HG02938 (cell line): Measurements from ENCODE around the gene KRTAP4-16.
"Not testable (repeated sequence)": the region's sequence is repeated elsewhere in the genome, so short reads cannot be mapped to it uniquely, and the experiment has no call there.

ENCODE experiments used
- ATAC-seq: cut with Tn5 transposase; IDR thresholded peaks from one replicate; pipeline ENCODE4 v1.9.1; 2021; ENCODE audit warnings: mild to moderate bottlenecking, moderate library complexity; ENCODE audit not compliant: unreplicated experiment

KRTAP4-16 gene

DNA sequence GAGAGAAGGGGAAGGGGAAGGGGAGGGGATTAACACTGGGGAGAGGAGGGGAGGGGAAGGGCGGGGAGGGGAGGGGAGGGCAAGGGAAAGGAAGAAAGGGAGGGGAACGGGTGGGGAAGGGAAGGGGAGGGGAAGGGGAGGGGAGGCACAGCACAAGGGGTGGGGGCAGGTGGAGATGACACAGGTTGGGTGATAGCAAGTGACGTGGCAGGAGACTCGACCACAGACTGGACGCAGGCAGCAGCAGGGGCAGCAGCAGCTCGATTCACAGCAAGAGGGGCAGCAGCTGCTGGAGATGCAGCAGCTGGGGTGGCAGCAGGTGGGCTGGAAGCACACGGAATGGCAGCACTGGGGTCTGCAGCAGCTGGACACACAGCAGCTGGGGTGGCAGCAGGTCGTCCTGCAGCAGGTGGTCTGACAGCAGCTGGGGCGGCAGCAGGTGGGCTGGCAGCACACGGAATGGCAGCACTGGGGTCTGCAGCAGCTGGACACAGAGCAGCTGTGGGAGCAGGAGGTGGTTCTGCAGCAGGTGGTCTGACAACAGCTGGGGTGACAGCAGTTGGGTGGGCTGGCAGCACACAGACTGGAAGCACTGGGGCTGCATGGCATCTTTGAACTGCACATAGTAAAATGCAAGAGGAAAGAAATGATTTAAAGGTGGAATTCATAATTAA, at the start of gene KRTAP4-16:
Gene KRTAP4-16, minus strand, starts transcription at position 624 of the 674 bp plus-strand sequence. Its CDS starts 0 bp downstream, at position 624.
- no peak for ATAC-seq

DNA sequence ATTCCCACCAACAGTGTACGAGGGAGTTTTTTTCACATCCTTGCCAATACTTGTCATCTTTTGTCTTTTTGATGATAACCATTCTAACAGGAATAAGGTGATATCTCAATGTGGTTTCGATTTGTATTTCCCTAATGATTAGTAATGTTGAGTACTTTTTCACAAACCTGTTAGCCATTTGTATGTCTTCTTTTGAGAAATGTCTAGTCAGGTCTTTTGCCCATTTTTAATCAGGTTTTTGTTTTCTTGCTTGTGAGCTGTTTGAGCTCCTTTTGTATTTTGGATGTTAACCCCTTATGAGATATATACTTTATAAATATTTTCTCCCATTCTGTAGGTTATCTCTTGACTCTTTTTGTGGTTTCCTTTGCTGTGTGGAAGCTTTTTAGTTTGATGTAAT, 49.5 kb upstream of the KRTAP4-16 start:
- ATAC-seq: no peak

DNA sequence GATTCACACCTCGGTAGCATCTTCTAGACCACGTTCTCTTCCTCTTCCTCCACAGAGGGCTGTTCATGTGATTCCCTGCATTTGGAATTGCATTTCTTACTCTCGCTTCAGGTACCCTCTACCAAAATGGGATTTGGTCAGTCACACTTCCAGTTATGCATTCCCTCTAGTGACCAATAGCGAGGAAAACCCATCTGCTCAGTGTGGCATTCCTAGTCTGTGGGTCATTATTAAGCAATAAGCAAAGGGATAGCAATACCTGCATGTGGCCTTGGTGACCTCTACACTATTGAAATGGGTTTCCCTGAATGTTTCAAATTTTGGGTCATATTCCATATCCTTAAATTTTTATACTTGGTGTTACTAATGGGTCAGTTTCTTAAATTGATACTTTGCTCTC, 48.0 kb upstream of the KRTAP4-16 start:
- no peak for ATAC-seq

DNA sequence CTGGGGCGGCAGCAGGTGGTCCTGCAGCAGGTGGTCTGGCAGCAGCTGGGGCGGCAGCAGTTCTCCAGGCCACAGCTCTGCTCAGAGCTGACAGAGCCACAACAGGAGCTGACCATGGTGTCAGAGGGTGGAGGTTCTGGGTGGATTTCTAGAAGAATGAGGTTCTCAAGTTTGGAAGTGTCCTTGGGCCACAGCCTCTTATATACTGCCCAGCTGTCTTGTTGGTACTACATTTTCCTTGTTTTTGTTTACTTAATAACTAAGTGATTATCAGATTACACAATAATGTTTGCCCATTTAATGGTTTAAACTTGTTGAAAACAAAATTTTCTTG, 47.6 kb upstream of the KRTAP4-16 start, which contains the start of gene KRTAP4-5:
Gene KRTAP4-5, minus strand, starts transcription at position 174 of the 334 bp plus-strand sequence. Its CDS starts 58 bp downstream, at position 116.
- no peak for ATAC-seq

DNA sequence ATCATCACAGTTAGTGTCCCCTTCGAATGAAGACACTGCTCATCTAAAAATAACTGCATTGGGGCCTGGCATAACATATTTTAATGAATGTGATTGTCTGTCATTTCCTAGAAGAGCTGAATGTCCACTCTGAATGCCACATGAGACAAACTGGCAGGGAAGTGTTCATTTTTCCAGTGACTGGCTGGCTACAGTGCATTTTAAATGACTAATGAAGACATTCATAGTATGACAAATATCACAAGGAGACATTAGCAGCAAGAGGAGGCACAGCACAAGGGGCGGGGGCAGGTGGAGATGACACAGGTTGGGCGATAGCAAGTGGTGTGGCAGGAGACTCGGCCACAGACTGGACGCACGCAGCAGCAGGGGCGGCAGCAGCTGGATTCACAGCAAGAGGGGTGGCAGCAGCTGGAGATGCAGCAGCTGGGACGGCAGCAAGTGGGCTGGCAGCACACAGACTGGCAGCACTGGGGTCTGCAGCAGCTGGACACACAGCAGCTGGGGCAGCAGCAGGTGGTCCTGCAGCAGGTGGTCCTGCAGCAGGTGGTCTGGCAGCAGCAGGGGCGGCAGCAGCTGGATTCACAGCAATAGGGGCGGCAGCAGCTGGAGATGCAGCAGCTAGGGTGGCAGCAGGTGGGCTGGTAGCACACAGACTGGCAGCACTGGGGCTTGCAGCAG, 47.1 kb upstream of the KRTAP4-16 start:
- not testable (repeated sequence) for ATAC-seq

DNA sequence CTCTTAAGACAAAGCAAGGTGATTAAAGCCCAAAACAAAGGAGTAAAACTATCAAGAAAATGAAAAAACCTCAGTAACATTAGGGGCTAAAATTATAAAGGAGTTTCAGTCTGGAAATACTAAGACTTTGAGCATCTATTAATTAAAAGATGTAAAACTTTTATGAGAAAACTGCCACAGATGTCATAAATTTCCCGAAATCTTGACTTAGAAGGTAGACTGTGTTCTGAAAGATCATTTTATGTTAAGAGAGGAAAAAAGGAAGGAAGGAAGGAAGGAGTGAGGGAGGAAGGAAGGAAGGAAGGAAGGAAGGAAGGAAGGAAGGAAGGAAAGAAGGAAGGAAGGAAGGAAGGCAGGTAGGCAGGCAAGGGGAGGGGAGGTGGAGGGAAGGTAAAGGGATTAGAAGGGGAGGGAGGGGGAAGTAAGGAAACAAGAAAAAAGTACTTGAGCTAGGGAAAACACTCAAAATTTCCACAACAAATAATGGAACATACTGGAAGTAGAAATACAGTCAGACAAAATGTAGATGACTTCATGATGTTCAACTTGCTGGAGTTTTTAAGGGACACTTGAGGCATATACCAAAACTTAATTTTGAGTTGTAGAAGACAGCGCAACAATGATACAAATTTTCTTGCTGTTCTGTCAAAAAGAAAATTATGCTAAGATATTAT, 45.7 kb upstream of the KRTAP4-16 start:
- no peak for ATAC-seq

DNA sequence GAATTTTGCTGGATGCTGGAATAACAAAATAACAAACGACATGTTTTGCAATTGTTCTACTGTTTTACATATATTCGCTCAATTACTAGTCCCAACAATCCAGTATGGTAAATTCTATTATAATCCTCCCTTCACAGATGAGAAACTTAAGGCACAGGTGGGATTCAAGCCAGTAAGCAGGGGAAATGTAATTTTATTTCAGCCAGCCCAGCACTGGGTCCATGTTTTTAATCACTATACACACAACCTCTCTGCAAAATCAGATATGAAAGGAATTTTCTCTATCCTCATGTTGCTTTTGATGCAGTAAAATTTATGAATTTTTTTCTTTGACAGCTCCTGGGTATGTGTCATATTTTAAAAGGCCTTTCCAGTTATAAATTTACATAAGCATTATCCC, 43.3 kb upstream of the KRTAP4-16 start:
- ATAC-seq: no peak

DNA sequence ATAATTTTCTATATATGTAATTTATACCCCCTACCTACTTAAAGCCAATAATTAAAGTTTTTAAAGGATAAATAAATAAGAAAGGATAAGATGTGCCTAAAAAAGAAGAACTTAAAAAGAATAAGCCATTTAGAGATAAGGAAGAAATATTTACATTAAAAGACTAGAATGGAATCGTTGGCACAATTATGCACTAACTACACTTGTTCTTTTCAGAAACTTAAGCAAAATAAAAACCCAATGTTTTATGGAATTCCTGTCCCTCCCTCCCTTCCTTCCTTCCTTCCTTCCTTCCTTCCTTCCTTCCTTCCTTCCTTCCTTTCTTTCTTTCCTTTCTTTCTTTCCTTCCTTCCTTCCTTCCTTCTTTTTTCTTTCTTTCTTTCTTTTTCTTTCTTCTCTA, 42.8 kb upstream of the KRTAP4-16 start:
- ATAC-seq: no peak

DNA sequence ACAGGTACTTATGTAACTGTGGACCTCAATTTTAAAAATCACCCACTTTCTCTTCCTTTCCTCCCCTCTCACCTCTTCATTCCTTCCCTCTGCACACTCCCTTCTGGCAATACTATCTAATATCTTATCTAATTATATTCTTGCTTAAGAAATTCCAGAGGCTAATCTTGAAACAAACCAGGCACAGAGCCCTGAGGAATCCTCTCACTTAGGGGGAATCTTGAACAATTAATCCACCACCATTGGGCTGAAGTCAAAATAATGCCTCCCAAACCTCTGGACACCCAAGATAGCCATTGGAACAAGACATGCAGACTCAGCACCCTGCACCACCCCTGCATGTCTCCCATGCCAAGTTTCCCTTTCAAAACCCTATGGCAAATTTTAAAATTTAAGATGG, 39.4 kb upstream of the KRTAP4-16 start:
- no peak for ATAC-seq

DNA sequence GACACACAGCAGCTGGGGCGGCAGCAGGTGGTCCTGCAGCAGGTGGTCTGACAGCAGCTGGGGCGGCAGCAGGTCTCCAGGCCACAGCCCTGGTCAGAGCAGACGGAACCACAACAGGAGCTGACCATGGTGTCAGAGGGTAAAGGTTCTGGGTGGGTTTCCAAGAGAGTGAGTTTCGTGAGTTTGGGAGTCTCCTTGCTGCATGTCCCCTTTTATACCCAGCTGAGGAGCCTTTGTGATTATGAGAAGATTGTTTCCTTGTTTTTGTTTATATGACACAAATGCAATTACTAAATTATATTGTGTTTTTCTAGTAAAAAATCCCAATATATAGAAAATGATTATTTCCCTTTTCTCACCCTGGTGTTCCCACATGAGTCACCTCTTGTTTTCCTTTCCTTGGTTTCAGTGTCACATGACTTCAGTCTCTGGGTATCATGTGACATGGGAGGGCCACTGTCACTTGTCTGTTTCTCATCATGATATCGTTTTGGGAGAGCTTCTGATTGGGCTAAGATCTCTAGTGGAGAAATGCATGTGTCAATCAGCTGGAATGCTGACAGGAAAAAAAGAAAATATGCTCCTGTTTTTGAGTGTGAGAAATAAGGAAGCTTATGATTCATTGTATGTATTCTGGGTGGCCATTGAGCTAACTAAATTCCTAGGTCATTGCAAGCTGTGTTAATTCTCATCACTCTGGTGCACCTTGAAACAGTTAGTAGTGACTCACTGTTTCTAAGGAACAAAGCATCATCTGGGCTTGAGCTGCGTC, 38.5 kb upstream of the KRTAP4-16 start, which contains the start of gene KRTAP4-6:
Gene KRTAP4-6, minus strand, starts transcription at position 185 of the 772 bp plus-strand sequence. Its CDS starts 57 bp downstream, at position 128.
- ATAC-seq: no peak

DNA sequence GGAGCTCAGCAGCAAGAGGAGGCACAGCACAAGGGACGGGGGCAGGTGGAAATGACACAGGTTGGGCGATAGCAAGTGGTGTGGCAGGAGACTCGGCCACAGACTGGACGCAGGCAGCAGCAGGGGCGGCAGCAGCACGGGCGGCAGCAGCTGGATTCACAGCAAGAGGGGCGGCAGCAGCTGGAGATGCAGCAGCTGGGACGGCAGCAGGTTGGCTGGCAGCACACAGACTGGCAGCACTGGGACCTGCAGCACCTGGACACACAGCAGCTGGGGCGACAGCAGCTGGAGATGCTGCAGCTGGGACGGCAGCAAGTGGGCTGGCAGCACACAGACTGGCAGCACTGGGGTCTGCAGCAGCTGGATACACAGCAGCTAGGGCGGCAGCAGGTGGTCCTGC, 37.9 kb upstream of the KRTAP4-16 start:
- ATAC-seq: not testable (repeated sequence)

DNA sequence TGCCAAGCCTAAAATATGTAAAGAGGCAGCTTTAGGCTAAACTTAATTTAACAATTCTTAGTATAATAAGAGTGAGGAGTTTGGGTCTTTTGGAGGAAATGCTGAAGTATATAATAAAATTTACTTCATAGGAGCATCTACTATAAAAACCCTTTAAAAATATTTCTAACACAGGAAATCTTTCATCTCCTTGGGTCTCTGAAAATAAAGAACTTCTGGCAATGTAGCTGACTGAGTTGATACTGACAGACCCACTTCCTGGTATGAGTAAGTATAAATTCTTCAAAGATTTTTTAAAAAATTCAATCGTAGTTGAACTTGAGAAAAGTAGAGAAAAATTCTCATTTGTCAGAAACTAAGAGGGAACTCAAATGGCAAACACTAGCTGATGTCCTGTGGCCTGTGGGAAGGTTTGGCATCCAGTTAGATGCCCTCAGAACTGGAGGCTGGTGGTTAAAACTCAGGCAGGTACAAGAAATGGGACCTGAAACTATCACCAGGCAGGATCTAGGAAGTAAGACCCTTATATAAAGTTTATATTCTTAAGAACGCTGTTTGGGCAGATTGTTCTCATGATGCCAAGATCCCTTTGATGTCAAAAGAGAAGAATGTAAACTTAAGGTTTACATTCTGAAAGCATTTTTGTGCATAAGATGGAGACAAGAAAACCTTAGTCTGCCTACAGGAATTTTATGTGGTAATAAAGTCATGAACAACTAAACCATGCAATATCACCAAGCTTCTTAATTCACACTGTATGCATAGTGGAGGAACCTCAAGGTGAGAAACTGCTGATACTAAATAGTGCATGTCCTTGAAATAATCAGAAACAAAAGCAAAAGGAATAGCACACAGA, 32.1 kb upstream of the KRTAP4-16 start:
- no peak for ATAC-seq

DNA sequence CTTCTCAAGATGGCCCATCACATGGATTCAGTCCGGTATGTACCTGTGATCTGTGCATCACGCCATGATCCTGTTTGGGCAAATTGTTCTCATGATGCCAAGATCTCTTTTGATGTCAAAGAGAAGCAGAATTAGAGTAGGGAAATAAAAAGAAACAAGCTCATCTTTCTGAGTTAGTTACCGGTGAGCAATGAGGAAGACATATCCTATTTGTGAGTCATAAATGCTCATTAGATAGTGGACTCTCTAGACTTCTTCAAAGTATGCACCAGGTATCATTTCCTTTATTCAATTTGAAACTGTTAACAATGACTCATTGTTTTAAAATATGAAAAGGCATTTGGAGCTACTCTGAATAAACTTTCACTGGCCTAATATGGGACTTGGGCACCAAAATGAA, 30.0 kb upstream of the KRTAP4-16 start:
- ATAC-seq: no peak

DNA sequence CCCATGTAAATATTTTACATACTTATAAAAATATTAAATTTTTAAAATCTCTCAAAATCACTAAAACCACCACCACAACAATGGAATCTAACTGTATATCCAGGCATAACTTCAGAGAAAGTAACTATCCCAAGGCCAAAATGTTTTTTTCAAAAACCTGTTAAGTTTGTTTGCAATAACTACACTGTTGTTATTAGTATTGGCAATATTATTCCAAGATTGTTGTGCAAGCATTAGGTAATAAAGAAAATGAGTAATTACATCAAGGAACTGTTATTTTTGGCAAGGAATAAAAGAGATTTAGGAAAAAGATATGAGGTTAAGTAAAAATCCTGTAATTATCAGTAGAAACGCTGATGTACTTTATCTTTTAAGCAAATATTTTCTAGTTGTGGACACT, 25.4 kb upstream of the KRTAP4-16 start:
- no peak for ATAC-seq

DNA sequence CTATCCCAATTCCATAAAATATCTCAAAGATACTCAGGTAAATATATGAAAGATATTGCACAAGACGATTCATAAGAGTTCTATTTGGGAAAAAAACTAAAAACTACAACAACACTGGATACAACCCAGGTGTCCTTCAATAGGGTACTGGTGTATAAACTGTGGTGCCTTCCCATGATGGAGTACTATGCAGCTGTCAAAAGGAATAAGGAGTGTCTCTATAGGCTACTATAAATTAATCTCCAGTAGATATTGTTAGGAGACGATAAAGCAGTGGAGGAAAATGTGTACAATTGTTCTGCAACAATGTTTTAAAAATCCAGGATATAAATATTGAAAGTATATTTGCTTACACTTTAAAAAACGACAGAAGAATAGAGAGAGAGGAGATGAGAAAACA, 24.4 kb upstream of the KRTAP4-16 start:
- ATAC-seq: no peak

DNA sequence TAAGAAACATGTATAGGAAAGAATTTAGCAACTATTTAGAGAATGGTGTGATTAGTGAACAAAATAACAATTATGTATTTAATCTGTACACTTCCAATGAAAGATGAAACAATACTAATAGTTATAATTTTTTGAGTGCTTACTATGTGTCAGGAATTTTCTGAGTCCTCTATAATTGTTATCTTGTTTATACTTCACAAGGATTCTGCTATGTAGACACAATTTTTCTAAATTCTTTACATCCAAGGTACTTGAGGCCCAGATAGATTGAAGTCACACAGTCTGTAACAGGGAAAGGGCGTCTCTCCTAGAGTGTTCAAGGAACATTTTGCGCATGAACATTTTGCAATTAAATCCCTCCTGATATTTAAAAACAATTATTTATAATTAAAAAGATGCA, 23.1 kb upstream of the KRTAP4-16 start:
- no peak for ATAC-seq

DNA sequence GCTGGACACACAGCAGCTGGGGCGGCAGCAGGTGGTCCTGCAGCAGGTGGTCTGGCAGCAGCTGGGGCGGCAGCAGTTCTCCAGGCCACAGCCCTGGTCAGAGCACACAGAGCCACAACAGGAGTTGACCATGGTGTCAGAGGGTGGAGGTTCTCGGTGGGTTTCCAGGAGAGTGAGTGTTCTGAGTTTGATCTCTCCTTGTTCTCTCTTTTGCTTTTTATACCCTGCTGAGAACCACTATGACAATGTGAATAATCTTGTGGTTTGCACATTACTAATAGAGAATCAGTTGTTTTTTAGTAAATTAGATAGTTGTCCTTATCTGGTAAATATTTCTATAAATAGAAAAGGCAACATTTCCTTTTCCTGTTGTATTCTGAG, 22.0 kb upstream of the KRTAP4-16 start, which contains the start of gene KRTAP4-12:
Gene KRTAP4-12, minus strand, starts transcription at position 192 of the 381 bp plus-strand sequence. Its CDS starts 60 bp downstream, at position 132.
- ATAC-seq: not testable (repeated sequence)

DNA sequence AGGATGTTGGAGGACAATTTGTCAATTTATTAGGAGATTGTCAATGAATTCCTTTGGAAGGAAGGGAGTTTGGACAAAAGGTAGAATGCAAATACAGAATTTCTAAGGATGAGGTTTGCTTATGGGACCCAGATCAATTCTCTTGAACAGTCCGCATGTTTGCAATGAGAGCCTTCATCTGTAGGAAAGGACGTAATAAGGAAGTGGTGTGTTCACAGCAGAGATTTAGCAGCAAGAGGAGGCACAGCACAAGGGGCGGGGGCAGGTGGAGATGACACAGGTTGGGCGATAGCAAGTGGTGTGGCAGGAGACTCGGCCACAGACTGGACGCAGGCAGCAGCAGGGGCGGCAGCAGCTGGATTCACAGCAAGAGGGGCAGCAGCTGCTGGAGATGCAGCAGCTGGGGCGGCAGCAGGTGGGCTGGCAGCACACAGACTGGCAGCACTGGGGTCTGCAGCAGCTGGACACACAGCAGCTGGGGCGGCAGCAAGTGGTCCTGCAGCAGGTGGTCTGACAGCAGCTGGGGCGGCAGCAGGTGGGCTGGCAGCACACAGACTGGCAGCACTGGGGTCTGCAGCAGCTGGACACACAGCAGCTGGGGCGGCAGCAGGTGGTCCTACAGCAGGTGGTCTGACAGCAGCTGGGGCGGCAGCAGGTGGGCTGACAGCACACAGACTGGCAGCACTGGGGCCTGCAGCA, 21.4 kb upstream of the KRTAP4-16 start:
- not testable (repeated sequence) for ATAC-seq

DNA sequence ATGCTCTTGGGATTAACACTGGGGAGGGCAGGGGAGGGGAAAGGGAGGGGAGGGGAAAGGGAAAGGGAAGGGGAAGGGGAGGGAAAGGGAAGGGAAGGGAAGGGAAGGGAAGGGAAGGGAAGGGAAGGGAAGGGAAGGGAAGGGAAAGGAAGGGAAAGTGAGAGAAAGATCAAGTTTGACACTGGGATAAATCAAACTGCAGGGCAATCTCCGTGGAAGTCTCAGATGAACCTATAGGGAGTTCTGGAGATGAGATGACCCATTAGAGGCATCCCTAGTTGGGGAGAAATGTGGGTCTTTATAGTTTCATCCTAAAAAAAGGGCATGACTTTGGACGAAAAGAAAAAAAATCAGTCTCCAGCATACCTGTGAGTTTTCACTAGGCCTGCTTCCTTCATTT, 19.7 kb upstream of the KRTAP4-16 start:
- no peak for ATAC-seq
